H1 (cell line): Measurements from ENCODE around the gene YBX2. TPM values are rescaled to one million over a fixed set of nuclear protein-coding genes. Genes with fewer than 3 reads are reported as not detected.
A peak's percentile ranks its signal among the peaks of the same experiment; 100 is the strongest.

Experiments used
- CTCF ChIA-PET: fragments of 300-600 bp; sonication (Branson Sonifier 250); formaldehyde crosslinking; loops from one replicate; lab custom pipeline; 2021; ENCODE audit not compliant: partially characterized antibody; lab: Charles Lee
- POLR2A ChIA-PET: fragments of 300-600 bp; sonication (Branson Sonifier 250); formaldehyde crosslinking; loops from one replicate; lab custom pipeline; 2021; ENCODE audit warnings: inconsistent platforms; ENCODE audit not compliant: partially characterized antibody; lab: Charles Lee
- DNase-seq, 2 experiments: peaks; one replicate each; pipeline versions ENCODE4 v3.0.0 to v3.0.0-alpha.2; 2010 to 2022; ENCODE audit warnings: low spot score in 2 of 2, low read depth in 1 of 2, mixed read lengths in 1 of 2
- FAIRE-seq: peaks from 2 replicates; lab custom pipeline; 2011; peaks lifted over from hg19 to GRCh38; lab: Jason Lieb, UNC
- H2AFZ ChIP-seq: 2 replicates; pipeline ENCODE4 v1.8.1; 2012; ENCODE audit warnings: low read length, inconsistent platforms
- H2AK5ac ChIP-seq: 2 replicates; pipeline ENCODE4 v1.6.1; 2013; ENCODE audit warnings: low read depth, low read length
- H2BK120ac ChIP-seq: replicated peaks from 2 replicates; pipeline ENCODE3; 2013; ENCODE audit warnings: low read depth, low read length, inconsistent platforms
- H2BK12ac ChIP-seq: 2 replicates; pipeline ENCODE4 v1.6.1; 2013; ENCODE audit warnings: low read depth, low read length
- H2BK15ac ChIP-seq: 2 replicates; pipeline ENCODE4 v1.6.1; 2013; ENCODE audit warnings: low read length
- H2BK20ac ChIP-seq: 2 replicates; pipeline ENCODE4 v1.6.1; 2013; ENCODE audit warnings: low read length
- H2BK5ac ChIP-seq: 2 replicates; pipeline ENCODE4 v1.6.1; 2013; ENCODE audit warnings: low read depth, low read length
- H3K14ac ChIP-seq: 2 replicates; pipeline ENCODE4 v1.6.1; 2013; ENCODE audit warnings: inconsistent platforms; ENCODE audit not compliant: insufficient read length
- H3K18ac ChIP-seq: 2 replicates; pipeline ENCODE4 v1.6.1; 2013; ENCODE audit warnings: low read length; ENCODE audit errors: extremely low read depth
- H3K23ac ChIP-seq: 2 replicates; pipeline ENCODE4 v1.6.1; 2013; ENCODE audit warnings: inconsistent platforms; ENCODE audit not compliant: insufficient read length
- H3K23me2 ChIP-seq: 2 replicates; pipeline ENCODE4 v1.6.1; 2013; ENCODE audit warnings: low read depth, low read length
- H3K27ac ChIP-seq: 2 replicates; pipeline ENCODE4 v1.6.1; 2011; ENCODE audit warnings: low read depth, low read length, inconsistent platforms
- H3K27me3 ChIP-seq, 4 experiments: replicated peaks in 1 of 4; 1 replicate in 1 of 4; 2 replicates in 3 of 4; pipeline versions ENCODE4 v1.6.1 to v1.8.1; 2011 to 2013; ENCODE audit warnings: low read length in 3 of 4, mild to moderate bottlenecking in 3 of 4, inconsistent platforms in 2 of 4, mixed read lengths in 2 of 4, moderate library complexity in 1 of 4; ENCODE audit not compliant: control insufficient read depth in 3 of 4, insufficient read depth in 3 of 4; ENCODE audit errors: extremely low read depth in 1 of 4
- H3K36me3 ChIP-seq, 4 experiments: 2 replicates each; pipeline versions ENCODE4 v1.6.1 to v1.8.1; 2011 to 2013; ENCODE audit warnings: mild to moderate bottlenecking in 4 of 4, low read length in 3 of 4, moderate library complexity in 2 of 4, control low read depth in 1 of 4, inconsistent platforms in 1 of 4; ENCODE audit not compliant: insufficient read depth in 4 of 4, control insufficient read depth in 2 of 4
- H3K4ac ChIP-seq: replicated peaks from 2 replicates; pipeline ENCODE3; 2013; ENCODE audit warnings: low read length, low read depth, mixed read lengths, inconsistent platforms; ENCODE audit not compliant: insufficient read length
- H3K4me1 ChIP-seq, 4 experiments: replicated peaks in 1 of 4; 1 replicate in 1 of 4; 2 replicates in 3 of 4; pipeline versions ENCODE4 v1.6.1 to v1.8.1; 2011 to 2013; ENCODE audit warnings: low read length in 3 of 4, inconsistent platforms in 2 of 4, mixed read lengths in 1 of 4; ENCODE audit not compliant: insufficient read depth in 4 of 4, control insufficient read depth in 3 of 4
- H3K4me2 ChIP-seq, 2 experiments: 2 replicates each; pipeline versions ENCODE4 v1.6.1 to v1.8.1; 2011 to 2013; ENCODE audit warnings: low read depth in 2 of 2, low read length in 2 of 2, control low read depth in 1 of 2, inconsistent platforms in 1 of 2, mild to moderate bottlenecking in 1 of 2; ENCODE audit not compliant: insufficient read depth in 1 of 2
- H3K4me3 ChIP-seq, 4 experiments: fragments of 200-600, 300-600 bp in 1 of 4; sonication (generic), shearing (Covaris generic), sonication (Bioruptor Twin) in 1 of 4; 2 replicates each; pipeline versions ENCODE4 v1.5.1 to v1.8.1; 2011 to 2016; ENCODE audit warnings: low read length in 4 of 4, low read depth in 3 of 4, control low read depth in 2 of 4, inconsistent platforms in 2 of 4, mild to moderate bottlenecking in 2 of 4, mixed read lengths in 1 of 4, moderate library complexity in 1 of 4; ENCODE audit not compliant: insufficient read depth in 2 of 4; ENCODE audit errors: extremely low read depth in 1 of 4
- H3K56ac ChIP-seq: replicated peaks from 2 replicates; pipeline ENCODE3; 2013; ENCODE audit warnings: low read depth, mild to moderate bottlenecking, mixed read lengths, low read length, inconsistent platforms; ENCODE audit not compliant: insufficient read length
- H3K79me1 ChIP-seq: 2 replicates; pipeline ENCODE4 v1.6.1; 2013; ENCODE audit warnings: low read depth, low read length, control low read depth
- H3K79me2 ChIP-seq, 2 experiments: 2 replicates each; pipeline versions ENCODE4 v1.6.1 to v1.8.1; 2012 to 2013; ENCODE audit warnings: low read length in 2 of 2, mild to moderate bottlenecking in 2 of 2, inconsistent platforms in 1 of 2; ENCODE audit not compliant: insufficient read depth in 2 of 2, control insufficient read depth in 1 of 2
- H3K9ac ChIP-seq, 4 experiments: replicated peaks in 1 of 4; 1 replicate in 1 of 4; 2 replicates in 3 of 4; pipeline versions ENCODE4 v1.6.1 to v1.8.1; 2011 to 2013; ENCODE audit warnings: low read depth in 3 of 4, low read length in 3 of 4, control low read depth in 2 of 4, mild to moderate bottlenecking in 2 of 4, moderate library complexity in 2 of 4, inconsistent platforms in 1 of 4; ENCODE audit errors: extremely low read depth in 1 of 4
- H3K9me3 ChIP-seq, 2 experiments: 2 replicates each; pipeline versions ENCODE4 v1.6.1 to v1.8.1; 2012 to 2013; ENCODE audit warnings: mild to moderate bottlenecking in 2 of 2, moderate library complexity in 2 of 2, control low read depth in 1 of 2, inconsistent platforms in 1 of 2, low read depth in 1 of 2, low read length in 1 of 2, mixed read lengths in 1 of 2; ENCODE audit not compliant: insufficient read depth in 2 of 2
- H4K20me1 ChIP-seq, 2 experiments: replicated peaks in 1 of 2; 2 replicates each; pipeline versions ENCODE3 to v1.8.1; 2011 to 2013; ENCODE audit warnings: inconsistent platforms in 2 of 2, low read length in 2 of 2, mild to moderate bottlenecking in 1 of 2; ENCODE audit not compliant: insufficient read depth in 2 of 2, control insufficient read depth in 1 of 2
- H4K5ac ChIP-seq: 2 replicates; pipeline ENCODE4 v1.6.1; 2013; ENCODE audit warnings: low read length, low read depth, mixed read lengths, inconsistent platforms; ENCODE audit not compliant: insufficient read length
- H4K8ac ChIP-seq: 2 replicates; pipeline ENCODE4 v1.8.0; 2013; ENCODE audit warnings: mild to moderate bottlenecking, moderate library complexity, low read length, inconsistent platforms; ENCODE audit not compliant: insufficient read depth; ENCODE audit errors: extremely low read depth
- H4K91ac ChIP-seq: replicated peaks from 2 replicates; pipeline ENCODE3; 2013; ENCODE audit warnings: low read length, mixed read lengths, inconsistent platforms; ENCODE audit not compliant: insufficient read length
- CEBPB ChIP-seq: IDR thresholded peaks from 2 replicates; pipeline ENCODE4 v1.6.1; 2012; ENCODE audit warnings: low read depth, low read length
- CTBP2 ChIP-seq: IDR thresholded peaks from 2 replicates; pipeline ENCODE4 v1.7.0; 2011; ENCODE audit warnings: borderline replicate concordance, mild to moderate bottlenecking, moderate library complexity, mixed read lengths, low read length; ENCODE audit not compliant: insufficient read depth, insufficient read length
- KDM5A ChIP-seq: fragments of 200-600 bp; IDR thresholded peaks from 2 replicates; pipeline ENCODE4 v1.7.1; 2012; ENCODE audit warnings: mild to moderate bottlenecking, low read length, inconsistent platforms, mixed read lengths
- NANOG ChIP-seq: IDR thresholded peaks from 2 replicates; pipeline ENCODE4 v1.6.1; 2011; ENCODE audit warnings: low read length, low read depth, mild to moderate bottlenecking, inconsistent platforms; ENCODE audit not compliant: insufficient read depth, poor library complexity, severe bottlenecking
- NRF1 ChIP-seq: IDR thresholded peaks from 2 replicates; pipeline ENCODE4 v1.6.1; 2011; ENCODE audit warnings: mild to moderate bottlenecking, low read depth, low read length, improper control_type of control experiment
- SIN3A ChIP-seq, 2 experiments: IDR thresholded peaks in 1 of 2; conservative IDR thresholded peaks in 1 of 2; 2 replicates each; pipeline ENCODE4 v1.6.1; 2011 to 2012; ENCODE audit warnings: low read length in 2 of 2, improper control_type of control experiment in 1 of 2, low read depth in 1 of 2, mild to moderate bottlenecking in 1 of 2
- TEAD4 ChIP-seq: IDR thresholded peaks from 2 replicates; pipeline ENCODE4 v1.6.1; 2012; ENCODE audit warnings: low read depth, low read length, inconsistent platforms, mixed read lengths
- WGBS, 2 experiments: shearing (Covaris generic) in 1 of 2; methylation state at CpG; one replicate each; pipeline versions ENCODE4 v1.1.6 to v1.1.7; 2013 to 2015; ENCODE audit warnings: low lambda C conversion rate in 2 of 2, mixed read lengths in 2 of 2, inconsistent platforms in 1 of 2, low coverage in 1 of 2, missing lambda C conversion rate in 1 of 2; ENCODE audit not compliant: insufficient replicate concordance in 2 of 2, insufficient coverage in 1 of 2, insufficient read length in 1 of 2; ENCODE audit errors: extremely low coverage in 1 of 2, missing lambda C conversion rate in 1 of 2; 5-methylcytosine and 5-hydroxymethylcytosine counted together
- polyA plus RNA-seq, 7 experiments: library from polyadenylated mRNA; depleted of rRNA in 3 of 7; stranded (reverse) in 5 of 7; unstranded in 2 of 7; fragments of >200 nt in 5 of 7; fragments of 200-250 nt in 2 of 7; gene quantifications; 1 replicate in 5 of 7; 2 replicates in 1 of 7; 4 replicates in 1 of 7; pipeline versions ENCODE4 v1.2.1 to v1.2.3, GENCODE V29; 2011 to 2013; ENCODE audit warnings: missing spikeins in 2 of 7, mixed read lengths in 2 of 7
- total RNA-seq: library from RNA; stranded (reverse); fragmentation: NEBNext Ultra II Directional; extraction: Animal tissue kit (Norgen Biotek cat#: 25700); gene quantifications from 2 replicates; pipeline ENCODE4 v1.2.1, GENCODE V29; 2021
- TF ChIP-seq, protein P1 (sequence below): IDR thresholded peaks from 2 replicates; pipeline ENCODE4 v1.6.1; 2011; ENCODE audit warnings: low read depth, mild to moderate bottlenecking, low read length; ENCODE audit not compliant: insufficient read depth

The YBX2 gene
- total and polyA plus RNA-seq, 2 of the 8 experiments (the other 6 are each of a cell fraction or from before 2014, with no cell fraction given): 19.2 to 30.5 TPM

DNA sequence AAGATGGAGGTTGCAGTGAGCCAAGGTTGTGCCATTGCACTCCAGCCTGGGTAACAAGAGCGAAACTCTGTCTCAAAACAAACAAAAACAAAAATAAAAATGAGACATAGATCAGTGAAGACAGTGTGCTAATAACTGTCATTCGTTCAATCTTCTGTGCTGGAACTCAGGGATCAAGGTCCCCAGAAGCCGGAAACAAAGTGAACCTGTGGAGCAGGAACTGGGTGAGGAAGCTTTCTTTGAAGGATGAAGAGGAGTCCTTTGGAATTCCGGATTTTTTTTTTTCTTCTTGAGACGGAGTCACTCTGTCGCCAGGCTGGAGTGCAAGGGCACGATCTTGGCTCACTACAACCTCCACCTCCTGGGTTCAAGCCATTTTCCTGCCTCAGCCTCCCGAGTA is 15.0 kb downstream of the YBX2 start:
- Histone ChIP-seq H3K9ac (no peak overlapping the region), H2BK15ac (peak overlapping the region; percentile 46; the same call in 1 of the 2 replicates), H2BK120ac (no peak overlapping the region), H2AFZ (no peak overlapping the region), H3K23ac (no peak overlapping the region), H3K14ac (no peak overlapping the region), H3K4me3 (no peak overlapping the region), H3K18ac (no peak overlapping the region), H4K8ac (no peak overlapping the region), H3K27ac (no peak overlapping the region), H3K4me1 (peaks cover 0 to 20% (median 8%) of the 10 kb centered on the region in 4 experiments; a peak in 5 of 7 replicates), H3K79me2 (no peaks in the 10 kb centered on the region), H2BK12ac (peak overlapping the region; percentile 45; the same call in 1 of the 2 replicates), H3K23me2 (peaks cover 11% of the 10 kb centered on the region), H4K5ac (no peak overlapping the region), H2BK20ac (no peak overlapping the region), H3K36me3 (peaks cover 0 to under 1% (median 0%) of the 10 kb centered on the region in 4 experiments; a peak in 2 of 8 replicates), H4K91ac (no peak overlapping the region), H4K20me1 (peaks cover 0 to 7% of the 10 kb centered on the region in 2 experiments), H3K4ac (no peak overlapping the region), H3K27me3 (peaks cover 0 to 13% (median 7%) of the 10 kb centered on the region in 4 experiments; a peak in 6 of 7 replicates), H3K9me3 (no peaks in the 10 kb centered on the region), H2AK5ac (0 out of 2 replicates have a peak overlapping the region, but pooled peaks have one; percentile 3), H2BK5ac (no peak overlapping the region), H3K4me2 (peak overlapping the region in 1 of 2 experiments; percentile 45; a peak in 1 of 4 replicates), H3K56ac (no peak overlapping the region), H3K79me1 (no peaks in the 10 kb centered on the region)
- TF ChIP-seq TEAD4 (no peak), CTBP2 (no peak), NANOG (no peak), NRF1 (no peak), SIN3A (conservative IDR thresholded peaks at IDR 0.05 in 1 of 2, IDR thresholded peaks at IDR 0.05 in 1 of 2; ENCODE audit: low read depth in 1 of 2, low read length in 2 of 2) (no peak), CEBPB (no peak), KDM5A (no peak)
- TF ChIP-seq, protein P1, sequence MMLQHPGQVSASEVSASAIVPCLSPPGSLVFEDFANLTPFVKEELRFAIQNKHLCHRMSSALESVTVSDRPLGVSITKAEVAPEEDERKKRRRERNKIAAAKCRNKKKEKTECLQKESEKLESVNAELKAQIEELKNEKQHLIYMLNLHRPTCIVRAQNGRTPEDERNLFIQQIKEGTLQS: no peak
- WGBS, 2 experiments: 92% methylated on average over 8 of the region's 8 CpGs; no CpG with 5 or more reads in 1 of the 2 experiments
- no peak for DNase-seq
- ChIA-PET POLR2A (interaction anchor here (1.5 to 7.7 kb wide), 8 partner anchors 12 to 65 kb away, joined by 3 to 94 read pairs (median 22); partner anchors contain the start of genes CLDN7, CTDNEP1 and GPS2), CTCF (interaction anchor here (0.6 to 4.8 kb wide), 7 partner anchors 14 to 45 kb away, joined by 3 to 42 read pairs (median 4); partner anchors contain the start of gene CLDN7)
- no peak for FAIRE-seq
